ENCODE measurements around the gene DCLK1.

- no peak for TF ChIP-seq CTCF (IDR thresholded peaks at IDR 0.05)
- no peak for TF ChIP-seq POLR2A (IDR thresholded peaks at IDR 0.05)
Measured at GRCh38 chr13:36108342-36108741, 22.8 kb downstream of the DCLK1 start.

Measured in body of pancreas (tissue), 4 donors.